Smooth muscle cell (in vitro differentiated cells): ENCODE measurements around the gene IFI27. TPM values are rescaled to one million over a fixed set of nuclear protein-coding genes. Genes with fewer than 3 reads are reported as not detected.

ENCODE experiments used
- DNase-seq: peaks from one replicate; lab custom pipeline; 2025; ENCODE audit not compliant: unreplicated experiment; lab: John Stamatoyannopoulos, UW
- H2AFZ ChIP-seq: fragments of 200-600 bp; sonication (generic); 2 replicates; pipeline ENCODE4 v1.6.0; 2016; ENCODE audit warnings: antibody characterized with exemption, low read depth, mild to moderate bottlenecking
- H3F3A ChIP-seq: fragments of 200-600 bp; sonication (generic); 2 replicates; pipeline ENCODE4 v1.6.0; 2017; ENCODE audit warnings: antibody characterized with exemption, low read depth
- H3K27ac ChIP-seq: fragments of 200-600 bp; sonication (generic); 2 replicates; pipeline ENCODE4 v1.5.1; 2016; ENCODE audit warnings: low read depth, mild to moderate bottlenecking
- H3K27me3 ChIP-seq: fragments of 200-600 bp; sonication (generic); 2 replicates; pipeline ENCODE4 v1.6.1; 2016; ENCODE audit warnings: low read depth, mild to moderate bottlenecking
- H3K36me3 ChIP-seq: fragments of 200-600 bp; sonication (generic); 2 replicates; pipeline ENCODE4 v1.5.1; 2016; ENCODE audit warnings: low read depth
- H3K4me1 ChIP-seq: fragments of 200-600 bp; sonication (generic); 2 replicates; pipeline ENCODE4 v1.5.1; 2016; ENCODE audit warnings: low read depth
- H3K4me2 ChIP-seq: fragments of 200-600 bp; sonication (generic); 2 replicates; pipeline ENCODE4 v1.6.0; 2016; ENCODE audit warnings: mild to moderate bottlenecking
- H3K4me3 ChIP-seq: fragments of 200-600 bp; sonication (generic); 2 replicates; pipeline ENCODE4 v1.5.1; 2016; ENCODE audit warnings: mild to moderate bottlenecking
- H3K79me2 ChIP-seq: fragments of 200-600 bp; sonication (generic); 2 replicates; pipeline ENCODE4 v1.6.0; 2016; ENCODE audit warnings: low read depth, mild to moderate bottlenecking
- H3K9ac ChIP-seq: fragments of 200-600 bp; sonication (generic); 2 replicates; pipeline ENCODE4 v1.6.0; 2016; ENCODE audit warnings: low read depth
- H3K9me3 ChIP-seq: fragments of 200-600 bp; sonication (generic); replicated peaks from 2 replicates; pipeline ENCODE4 v1.5.1; 2016; ENCODE audit warnings: low read depth
- H4K20me1 ChIP-seq: fragments of 200-600 bp; sonication (generic); 2 replicates; pipeline ENCODE4 v1.6.0; 2016; ENCODE audit warnings: low read depth
- WGBS: methylation state at CpG from one replicate; pipeline ENCODE4 v1.1.7; 2016; ENCODE audit warnings: low lambda C conversion rate; 5-methylcytosine and 5-hydroxymethylcytosine counted together
- polyA plus RNA-seq: library from polyadenylated mRNA; unstranded; fragments of >200 nt; fragmentation: Nextera tagmentation; extraction: Ambion mirVana; gene quantifications from 2 replicates; pipeline ENCODE4 v1.2.1, GENCODE V29; 2016
- total RNA-seq: library from RNA; depleted of rRNA; stranded (reverse); fragments of >200 nt; gene quantifications from 2 replicates; pipeline ENCODE4 v1.2.3, GENCODE V29; 2014
- TF ChIP-seq, protein P1 (sequence below): fragments of 200-600 bp; sonication (generic); IDR thresholded peaks from 2 replicates; pipeline ENCODE4 v1.5.1; 2017; ENCODE audit warnings: borderline replicate concordance, mild to moderate bottlenecking, antibody characterized with exemption; ENCODE audit not compliant: insufficient read depth, poor library complexity, severe bottlenecking

IFI27 gene
- total and polyA plus RNA-seq, 2 experiments from 2014 or later: 0.40 to 3.1 TPM

DNA sequence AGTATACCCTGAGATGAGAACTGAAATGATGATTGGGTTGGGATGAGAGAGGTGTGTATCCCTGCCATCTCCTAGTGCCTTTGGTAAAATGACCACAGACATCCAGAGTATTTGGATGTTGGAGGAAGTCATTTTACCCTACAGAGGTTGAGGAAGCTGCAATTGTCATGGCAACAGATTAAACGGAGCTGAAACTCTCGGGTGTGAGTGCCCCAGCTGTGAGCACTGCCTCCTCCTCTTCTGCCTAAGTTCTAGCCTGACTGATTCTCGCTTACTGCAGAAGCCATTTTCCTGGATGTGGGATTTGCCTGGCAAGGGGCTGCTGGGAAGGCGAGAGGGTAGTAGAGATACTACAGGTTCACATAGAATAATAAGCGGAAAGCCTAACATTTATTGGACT is 53.3 kb downstream of the IFI27 start:
- Histone ChIP-seq H2AFZ (no peak overlapping the region), H3K9me3 (no peaks in the 10 kb centered on the region), H4K20me1 (no peaks in the 10 kb centered on the region), H3K4me1 (no peaks in the 10 kb centered on the region), H3K36me3 (no peaks in the 10 kb centered on the region), H3F3A (no peaks in the 10 kb centered on the region), H3K4me2 (no peak overlapping the region), H3K79me2 (no peaks in the 10 kb centered on the region), H3K9ac (no peak overlapping the region), H3K27me3 (peaks cover 24% of the 10 kb centered on the region), H3K4me3 (no peak overlapping the region), H3K27ac (no peak overlapping the region)
- no peak for DNase-seq
- TF ChIP-seq, protein P1, sequence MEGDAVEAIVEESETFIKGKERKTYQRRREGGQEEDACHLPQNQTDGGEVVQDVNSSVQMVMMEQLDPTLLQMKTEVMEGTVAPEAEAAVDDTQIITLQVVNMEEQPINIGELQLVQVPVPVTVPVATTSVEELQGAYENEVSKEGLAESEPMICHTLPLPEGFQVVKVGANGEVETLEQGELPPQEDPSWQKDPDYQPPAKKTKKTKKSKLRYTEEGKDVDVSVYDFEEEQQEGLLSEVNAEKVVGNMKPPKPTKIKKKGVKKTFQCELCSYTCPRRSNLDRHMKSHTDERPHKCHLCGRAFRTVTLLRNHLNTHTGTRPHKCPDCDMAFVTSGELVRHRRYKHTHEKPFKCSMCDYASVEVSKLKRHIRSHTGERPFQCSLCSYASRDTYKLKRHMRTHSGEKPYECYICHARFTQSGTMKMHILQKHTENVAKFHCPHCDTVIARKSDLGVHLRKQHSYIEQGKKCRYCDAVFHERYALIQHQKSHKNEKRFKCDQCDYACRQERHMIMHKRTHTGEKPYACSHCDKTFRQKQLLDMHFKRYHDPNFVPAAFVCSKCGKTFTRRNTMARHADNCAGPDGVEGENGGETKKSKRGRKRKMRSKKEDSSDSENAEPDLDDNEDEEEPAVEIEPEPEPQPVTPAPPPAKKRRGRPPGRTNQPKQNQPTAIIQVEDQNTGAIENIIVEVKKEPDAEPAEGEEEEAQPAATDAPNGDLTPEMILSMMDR: no peak
- 73% methylated on average over 5 of the region's 5 CpGs for WGBS

DNA sequence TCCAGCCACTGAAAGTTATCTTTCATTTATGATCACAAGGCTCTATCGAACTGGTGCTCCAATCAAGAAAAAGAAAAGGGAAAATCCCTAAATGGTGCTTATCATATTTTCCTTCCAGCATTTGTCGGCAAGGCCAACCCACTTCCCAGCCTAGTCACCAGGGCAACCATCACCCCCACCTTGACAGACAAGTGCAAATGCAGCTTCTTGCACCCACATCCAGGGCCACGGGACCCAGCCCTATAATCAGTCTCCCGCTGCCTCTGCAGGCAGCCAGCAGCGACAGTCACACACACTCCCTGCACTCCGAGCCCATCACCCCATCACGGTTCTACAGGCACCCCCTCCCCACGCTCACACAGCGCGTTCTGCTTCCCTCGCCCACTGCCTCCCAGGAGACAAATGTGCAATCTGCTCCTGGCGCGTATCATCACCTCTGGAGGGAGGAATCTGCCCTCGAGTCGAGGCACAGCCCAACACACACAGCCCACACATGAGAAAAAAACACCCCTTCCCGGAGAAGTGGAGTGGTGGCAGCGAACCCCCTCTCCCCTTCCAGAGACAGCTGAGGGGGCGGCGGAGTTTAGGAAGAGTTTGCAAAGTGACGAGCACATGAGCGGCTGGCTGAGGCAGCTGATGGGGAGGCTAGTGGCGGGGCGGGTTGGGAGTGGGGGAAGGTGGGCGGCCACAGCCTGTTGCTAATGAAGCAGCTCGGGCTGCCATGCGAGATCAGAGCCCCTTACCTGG is 54.3 kb downstream of the IFI27 start:
- Histone ChIP-seq H3F3A (no peaks in the 10 kb centered on the region), H3K36me3 (no peaks in the 10 kb centered on the region), H3K4me3 (no peak overlapping the region), H3K4me1 (no peaks in the 10 kb centered on the region), H3K9me3 (no peaks in the 10 kb centered on the region), H3K27ac (no peak overlapping the region), H3K27me3 (peaks cover 24% of the 10 kb centered on the region), H2AFZ (no peak overlapping the region), H3K9ac (no peak overlapping the region), H3K79me2 (no peaks in the 10 kb centered on the region), H3K4me2 (no peak overlapping the region), H4K20me1 (no peaks in the 10 kb centered on the region)
- 56% methylated on average over 26 of the region's 26 CpGs for WGBS
- DNase-seq: no peak
- TF ChIP-seq, protein P1: no peak

DNA sequence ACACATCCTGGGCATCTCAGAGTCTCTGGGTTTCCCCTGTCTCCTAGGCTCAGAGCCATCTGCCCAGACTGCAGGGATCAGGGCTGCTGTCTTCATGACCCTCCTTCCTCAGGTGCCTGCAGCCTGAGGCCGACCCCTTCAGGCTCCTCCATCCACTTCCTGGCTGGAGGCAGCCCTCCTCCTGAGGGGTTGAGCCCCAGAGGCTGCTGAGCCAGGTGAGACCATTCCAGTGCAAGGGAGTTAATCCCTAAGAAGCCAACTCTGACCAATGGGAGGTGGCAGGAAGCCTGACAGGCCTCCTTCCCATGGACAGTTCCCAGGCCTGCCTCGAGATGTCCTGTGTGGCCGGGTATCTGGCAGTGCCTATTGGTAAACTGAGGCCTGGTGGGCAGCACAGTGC is 55.2 kb downstream of the IFI27 start:
- Histone ChIP-seq H3K4me2 (no peak overlapping the region), H3K27me3 (peaks cover 24% of the 10 kb centered on the region), H3K9ac (no peak overlapping the region), H4K20me1 (no peaks in the 10 kb centered on the region), H3K9me3 (no peaks in the 10 kb centered on the region), H3F3A (no peaks in the 10 kb centered on the region), H2AFZ (no peak overlapping the region), H3K4me3 (no peak overlapping the region), H3K27ac (no peak overlapping the region), H3K36me3 (no peaks in the 10 kb centered on the region), H3K79me2 (no peaks in the 10 kb centered on the region), H3K4me1 (no peaks in the 10 kb centered on the region)
- no peak for DNase-seq
- WGBS: 96% methylated on average over 3 of the region's 3 CpGs
- TF ChIP-seq, protein P1: no peak

Other genes with a start within 250 kb of the IFI27 start
- not detected in 2 replicates for gene FAM181A, start 183.4 kb upstream of the IFI27 start, total RNA-seq
- gene FAM181A, start 183.4 kb upstream of the IFI27 start, polyA plus RNA-seq: not detected in 2 replicates
- gene ASB2, start 134.2 kb upstream of the IFI27 start, total RNA-seq: 0.99 and 6.5 TPM in 2 replicates
- gene ASB2, start 134.2 kb upstream of the IFI27 start, polyA plus RNA-seq: 0.30 TPM in 1 of 2 replicates, not detected in the other
- gene CCDC197, start 113.4 kb upstream of the IFI27 start, total RNA-seq: not detected in 2 replicates
- not detected in 2 replicates for gene CCDC197, start 113.4 kb upstream of the IFI27 start, polyA plus RNA-seq
- gene OTUB2, start 84.4 kb upstream of the IFI27 start, total RNA-seq: 2.4 and 5.1 TPM in 2 replicates
- gene OTUB2, start 84.4 kb upstream of the IFI27 start, polyA plus RNA-seq: 1.7 and 4.0 TPM in 2 replicates
- 117 and 151 TPM in 2 replicates for gene DDX24, start 29.5 kb upstream of the IFI27 start, total RNA-seq
- gene DDX24, start 29.5 kb upstream of the IFI27 start, polyA plus RNA-seq: 118 and 127 TPM in 2 replicates
- gene IFI27L1, start 29.4 kb upstream of the IFI27 start, total RNA-seq: 2.9 and 14.7 TPM in 2 replicates
- 38.0 and 38.2 TPM in 2 replicates for gene IFI27L1, start 29.4 kb upstream of the IFI27 start, polyA plus RNA-seq
- 73.8 and 96.0 TPM in 2 replicates for gene IFI27L2, start 18.9 kb downstream of the IFI27 start, total RNA-seq
- gene IFI27L2, start 18.9 kb downstream of the IFI27 start, polyA plus RNA-seq: 135 and 162 TPM in 2 replicates
- 0.27 and 0.40 TPM in 2 replicates for gene PPP4R4, start 63.6 kb downstream of the IFI27 start, total RNA-seq
- 0.27 and 0.38 TPM in 2 replicates for gene PPP4R4, start 63.6 kb downstream of the IFI27 start, polyA plus RNA-seq
- gene SERPINA10, start 182.5 kb downstream of the IFI27 start, total RNA-seq: not detected in 2 replicates
- not detected in 2 replicates for gene SERPINA10, start 182.5 kb downstream of the IFI27 start, polyA plus RNA-seq
- not detected in 2 replicates for gene SERPINA6, start 212.6 kb downstream of the IFI27 start, total RNA-seq
- gene SERPINA6, start 212.6 kb downstream of the IFI27 start, polyA plus RNA-seq: 0.12 TPM in 1 of 2 replicates, not detected in the other